ENCODE data around the gene BRMS1. TPM values are rescaled to one million over a fixed set of nuclear protein-coding genes. Genes with fewer than 3 reads are reported as not detected.

Gene BRMS1
- total RNA-seq, 1 experiment from 2014 or later = 85.9 TPM

DNA sequence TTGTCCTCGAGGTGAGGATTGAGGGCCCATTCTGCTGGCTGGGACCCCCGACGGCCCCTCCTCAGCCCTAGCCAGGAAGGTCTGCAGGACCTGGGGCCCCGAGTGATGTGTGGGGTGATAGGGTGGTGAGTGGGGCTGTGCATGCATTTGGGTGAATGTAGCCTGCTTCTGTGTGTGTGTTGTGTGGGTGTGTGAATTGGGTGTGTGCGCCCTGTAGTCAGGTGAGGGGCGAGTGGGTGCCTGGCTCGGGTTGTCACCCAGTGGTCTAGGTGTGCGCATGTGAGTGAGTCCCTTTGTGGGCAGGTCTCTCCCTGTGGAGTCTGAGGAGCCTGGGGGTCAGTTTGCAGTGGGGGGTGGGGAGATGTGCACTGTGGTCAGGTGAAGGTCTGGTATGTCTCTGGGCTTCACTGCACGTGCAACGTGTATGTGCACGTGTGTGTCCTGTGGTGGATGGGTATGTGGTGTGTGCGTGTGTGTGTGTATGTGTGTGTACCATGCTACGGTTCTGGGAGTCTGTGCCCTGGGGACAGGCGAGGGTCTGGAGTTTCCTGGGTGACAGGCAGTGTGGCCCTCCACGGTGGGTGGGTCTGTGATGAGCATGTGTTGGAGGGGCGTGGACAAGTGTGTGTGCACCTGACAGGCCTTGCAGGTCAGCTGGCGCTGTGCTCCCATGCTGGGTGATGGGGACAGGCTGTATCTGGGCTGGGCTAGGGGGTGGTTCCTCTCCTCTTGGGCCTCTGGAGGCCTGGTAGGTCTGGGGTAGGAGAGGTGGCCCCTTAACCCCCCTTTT, 52.2 kb downstream of the BRMS1 start:
- in situ Hi-C loops (cut with HindIII; ENCODE audit: low pct_unique_long_range_greater_than_20kb, low sequenced_read_pairs) = no loop called here
- no peak for DNase-seq (ENCODE audit: low read depth)

DNA sequence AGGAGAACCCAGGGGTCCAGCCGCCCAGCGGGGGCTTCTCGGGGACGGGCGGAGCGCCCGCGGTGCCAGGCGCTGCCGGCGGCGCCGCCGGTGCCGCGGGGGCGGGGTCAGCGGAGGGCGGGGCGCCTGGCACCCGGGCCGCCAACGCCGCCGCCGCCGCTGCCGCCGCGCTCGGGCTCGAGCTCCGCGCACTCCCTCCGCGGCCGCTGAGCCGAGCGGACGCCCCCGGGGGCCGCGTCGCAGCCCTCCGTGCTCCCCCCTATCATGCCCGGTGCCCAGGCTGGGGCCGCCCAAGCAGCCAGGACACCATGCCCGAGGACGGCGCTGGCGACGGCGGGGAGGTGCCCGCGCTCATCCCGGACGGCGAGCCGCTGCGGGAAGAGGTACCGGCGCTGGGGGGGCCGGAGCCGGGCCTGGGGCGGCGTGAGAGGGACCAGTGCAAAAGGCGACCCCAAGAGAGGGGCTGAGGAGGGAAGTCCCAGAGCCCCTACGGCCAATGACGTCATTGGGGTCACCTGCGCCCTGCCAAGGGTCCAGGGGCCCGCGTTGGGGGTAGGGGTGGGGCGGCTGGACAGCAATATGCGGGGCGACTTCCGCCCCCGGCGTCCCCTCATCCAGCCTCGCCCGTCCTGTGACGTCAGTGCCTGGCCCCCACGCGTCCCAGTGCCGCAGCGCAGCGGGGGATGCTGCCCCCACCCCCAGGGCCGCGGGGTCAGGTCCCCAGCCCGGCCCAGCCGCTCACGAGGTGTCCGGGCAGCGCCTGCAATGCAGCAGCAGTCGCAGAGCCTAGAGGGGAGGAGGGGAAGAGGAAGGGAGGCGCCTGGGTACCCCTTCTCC, 53.0 kb downstream of the BRMS1 start, which contains the start of gene TMEM151A:
Gene TMEM151A (plus strand): TSS at position 189 of the 837 bp plus-strand sequence. CDS start 120 bp downstream, at position 309.
- no peak for DNase-seq (ENCODE audit: low read depth)
- in situ Hi-C loops (cut with HindIII; ENCODE audit: low pct_unique_long_range_greater_than_20kb, low sequenced_read_pairs) = no loop called here

DNA sequence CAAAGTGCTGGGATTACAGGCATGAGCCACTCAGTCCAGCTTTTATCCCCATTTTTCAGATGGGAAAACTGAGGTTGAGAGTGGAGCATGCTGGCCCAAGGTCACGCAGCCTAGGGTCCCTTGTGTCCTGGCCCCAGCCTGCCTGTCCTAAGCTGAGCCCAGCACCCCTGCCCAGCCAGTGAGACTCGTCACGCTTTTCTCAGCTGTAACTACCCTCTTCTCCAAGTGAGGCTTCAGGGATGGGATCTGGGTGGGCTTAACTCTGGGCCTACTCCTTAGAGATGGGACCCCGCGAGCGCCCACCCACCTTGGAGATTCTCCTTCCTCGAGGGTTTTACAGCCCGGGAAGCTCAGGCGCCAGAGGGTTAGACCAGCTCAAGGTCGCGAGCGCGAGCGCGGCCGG, 53.6 kb downstream of the BRMS1 start:
- in situ Hi-C loops (cut with HindIII; ENCODE audit: low pct_unique_long_range_greater_than_20kb, low sequenced_read_pairs) = no loop called here
- DNase-seq (ENCODE audit: low read depth) = no peak

GRCh38 chr11:66290330-66290621, 54.6 kb downstream of the BRMS1 start:
- DNase-seq (ENCODE audit: low read depth) = no peak

GRCh38 chr11:66289548-66290329, 55.2 kb downstream of the BRMS1 start:
- no peak for DNase-seq (ENCODE audit: low read depth)
- in situ Hi-C loops (cut with HindIII; ENCODE audit: low pct_unique_long_range_greater_than_20kb, low sequenced_read_pairs) = no loop called here

More at GRCh38 chr11:66290330-66290621, 54.6 kb downstream of the BRMS1 start:
- in situ Hi-C loops (cut with HindIII; ENCODE audit: low pct_unique_long_range_greater_than_20kb, low sequenced_read_pairs) = no loop called here

GRCh38 chr11:66288671-66289547, 56.0 kb downstream of the BRMS1 start, which contains the start of gene YIF1A:
Gene YIF1A (minus strand): TSS chr11:66289143. CDS start chr11:66288985, 158 bp downstream.
- peak; percentile 99 for DNase-seq (ENCODE audit: low read depth)
- in situ Hi-C loops (cut with HindIII; ENCODE audit: low pct_unique_long_range_greater_than_20kb, low sequenced_read_pairs) = no loop called here

- in situ Hi-C loops (cut with HindIII; ENCODE audit: low pct_unique_long_range_greater_than_20kb, low sequenced_read_pairs) = no loop called here
- no peak for DNase-seq (ENCODE audit: low read depth)
Measured at GRCh38 chr11:66287889-66288670, 56.8 kb downstream of the BRMS1 start.

Other genes starting within 250 kb of the BRMS1 start
- 23.9 and 41.1 TPM in 2 replicates for gene KLC2, start 87.4 kb downstream of the BRMS1 start, total RNA-seq (2014; rRNA removed; shearing (Covaris generic); ENCODE audit: low replicate concordance)
- gene RAB1B, start 76.5 kb downstream of the BRMS1 start, total RNA-seq (2014; rRNA removed; shearing (Covaris generic); ENCODE audit: low replicate concordance) = 55.4 and 56.1 TPM in 2 replicates
- 0.61 TPM in 1 of 2 replicates, not detected in the other for gene CNIH2, start 66.9 kb downstream of the BRMS1 start, total RNA-seq (2014; rRNA removed; shearing (Covaris generic); ENCODE audit: low replicate concordance)
- 114 and 188 TPM in 2 replicates for gene YIF1A, start 56.0 kb downstream of the BRMS1 start, total RNA-seq (2014; rRNA removed; shearing (Covaris generic); ENCODE audit: low replicate concordance)
- gene TMEM151A, start 53.2 kb downstream of the BRMS1 start, total RNA-seq (2014; rRNA removed; shearing (Covaris generic); ENCODE audit: low replicate concordance) = not detected in 2 replicates
- gene CD248, start 28.1 kb downstream of the BRMS1 start, total RNA-seq (2014; rRNA removed; shearing (Covaris generic); ENCODE audit: low replicate concordance) = not detected in 2 replicates
- 24.5 and 28.4 TPM in 2 replicates for gene RIN1, start 8.7 kb downstream of the BRMS1 start, total RNA-seq (2014; rRNA removed; shearing (Covaris generic); ENCODE audit: low replicate concordance)
- 58.0 and 65.4 TPM in 2 replicates for gene B4GAT1, start 2.5 kb upstream of the BRMS1 start, total RNA-seq (2014; rRNA removed; shearing (Covaris generic); ENCODE audit: low replicate concordance)
- not detected in 2 replicates for gene SLC29A2, start 26.7 kb upstream of the BRMS1 start, total RNA-seq (2014; rRNA removed; shearing (Covaris generic); ENCODE audit: low replicate concordance)
- gene NPAS4, start 75.9 kb upstream of the BRMS1 start, total RNA-seq (2014; rRNA removed; shearing (Covaris generic); ENCODE audit: low replicate concordance) = not detected in 2 replicates
- gene MRPL11, start 93.7 kb upstream of the BRMS1 start, total RNA-seq (2014; rRNA removed; shearing (Covaris generic); ENCODE audit: low replicate concordance) = 113 and 202 TPM in 2 replicates
- 10.0 and 16.7 TPM in 2 replicates for gene PELI3, start 121.8 kb upstream of the BRMS1 start, total RNA-seq (2014; rRNA removed; shearing (Covaris generic); ENCODE audit: low replicate concordance)
- gene DPP3, start 135.3 kb upstream of the BRMS1 start, total RNA-seq (2014; rRNA removed; shearing (Covaris generic); ENCODE audit: low replicate concordance) = 59.9 and 102 TPM in 2 replicates
- gene BBS1, start 165.5 kb upstream of the BRMS1 start, total RNA-seq (2014; rRNA removed; shearing (Covaris generic); ENCODE audit: low replicate concordance) = 20.6 and 28.0 TPM in 2 replicates
- gene ZDHHC24, start 200.9 kb upstream of the BRMS1 start, total RNA-seq (2014; rRNA removed; shearing (Covaris generic); ENCODE audit: low replicate concordance) = 10.9 and 52.6 TPM in 2 replicates
- gene ACTN3, start 201.8 kb upstream of the BRMS1 start, total RNA-seq (2014; rRNA removed; shearing (Covaris generic); ENCODE audit: low replicate concordance) = not detected in 2 replicates
- not detected in 2 replicates for gene CTSF, start 223.5 kb upstream of the BRMS1 start, total RNA-seq (2014; rRNA removed; shearing (Covaris generic); ENCODE audit: low replicate concordance)
- 0.41 and 0.61 TPM in 2 replicates for gene CCDC87, start 248.0 kb upstream of the BRMS1 start, total RNA-seq (2014; rRNA removed; shearing (Covaris generic); ENCODE audit: low replicate concordance)
- gene CCS, start 248.1 kb upstream of the BRMS1 start, total RNA-seq (2014; rRNA removed; shearing (Covaris generic); ENCODE audit: low replicate concordance) = 38.1 and 43.5 TPM in 2 replicates